HUES6 (cell line): ENCODE results near the gene STAT3.

Source experiments
- H3K27ac ChIP-seq: 2 replicates; pipeline ENCODE4 v1.7.0; 2013; ENCODE audit warnings: low read depth, mild to moderate bottlenecking, low read length, inconsistent platforms
- H3K27me3 ChIP-seq: 2 replicates; pipeline ENCODE4 v1.6.1; 2013; ENCODE audit warnings: low read length; ENCODE audit not compliant: control insufficient read depth, insufficient read depth
- H3K36me3 ChIP-seq: 2 replicates; pipeline ENCODE4 v1.6.1; 2013; ENCODE audit warnings: low read length; ENCODE audit not compliant: control insufficient read depth, insufficient read depth
- H3K4me1 ChIP-seq: 2 replicates; pipeline ENCODE4 v1.6.1; 2013; ENCODE audit warnings: low read length; ENCODE audit not compliant: control insufficient read depth, insufficient read depth
- H3K4me3 ChIP-seq: 2 replicates; pipeline ENCODE4 v1.5.1; 2013; ENCODE audit warnings: low read depth, low read length
- H3K9ac ChIP-seq: one replicate; pipeline ENCODE4 v1.6.1; 2013; ENCODE audit warnings: mild to moderate bottlenecking, low read length
- H3K9me3 ChIP-seq: 2 replicates; pipeline ENCODE4 v1.6.1; 2013; ENCODE audit warnings: low read depth, low read length; ENCODE audit not compliant: control insufficient read depth, insufficient read depth

STAT3 gene

DNA sequence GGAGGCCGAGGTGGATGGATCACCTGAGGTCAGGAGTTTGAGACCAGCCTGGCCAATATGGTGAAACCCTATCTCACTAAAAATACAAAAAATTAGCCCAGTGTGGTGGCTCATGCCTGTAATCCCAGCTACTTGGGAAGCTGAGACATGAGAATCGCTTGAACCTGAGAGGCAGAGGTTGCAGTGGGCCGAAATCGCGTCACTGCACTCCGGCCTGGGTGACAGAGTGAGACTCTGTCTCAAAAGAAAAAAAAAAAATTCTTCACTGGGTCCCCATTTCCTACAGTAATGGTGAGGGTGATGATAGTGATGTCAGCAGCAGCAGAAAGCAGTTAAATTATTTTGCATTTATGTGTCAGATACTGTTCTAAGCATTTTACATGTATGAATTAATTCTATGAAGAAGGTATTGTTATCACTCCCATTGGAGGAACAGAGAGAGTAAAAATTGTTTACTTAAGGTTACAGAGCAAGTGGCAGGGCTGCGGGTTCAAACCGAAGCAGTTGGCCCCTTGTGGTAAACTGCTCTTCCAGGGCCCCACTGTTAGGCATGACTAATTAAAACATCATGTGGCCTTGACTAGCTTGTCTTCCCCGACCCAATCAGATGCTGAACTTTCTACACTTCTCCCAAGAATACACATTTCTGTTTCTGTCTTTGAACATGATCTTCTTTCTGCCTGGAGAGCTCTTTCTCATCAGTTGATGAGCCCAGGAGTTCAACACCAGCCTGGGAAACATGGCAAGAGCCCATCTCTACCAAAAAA is 45.8 kb downstream of the STAT3 start:
- Histone ChIP-seq H3K4me3 (no peak overlapping the region), H3K4me1 (peaks cover 4% of the 10 kb centered on the region), H3K27me3 (no peaks in the 10 kb centered on the region), H3K9ac (no peak overlapping the region), H3K27ac (no peak overlapping the region), H3K36me3 (peaks cover 63% of the 10 kb centered on the region), H3K9me3 (no peaks in the 10 kb centered on the region)

- no peak overlapping the region for H3K9ac ChIP-seq
These were observed 46.7 kb downstream of the STAT3 start for GRCh38 chr17:42341568-42341967.

GRCh38 chr17:42340691-42341127 is 47.5 kb downstream of the STAT3 start:
- Histone ChIP-seq H3K9me3 (no peaks in the 10 kb centered on the region), H3K27ac (no peak overlapping the region; the same call in 1 of the 2 replicates), H3K9ac (no peak overlapping the region), H3K4me1 (no peaks in the 10 kb centered on the region), H3K27me3 (no peaks in the 10 kb centered on the region), H3K36me3 (peaks cover 68% of the 10 kb centered on the region), H3K4me3 (no peak overlapping the region)

More at GRCh38 chr17:42341568-42341967, 46.7 kb downstream of the STAT3 start:
- Histone ChIP-seq H3K4me3 (no peak overlapping the region), H3K27me3 (no peaks in the 10 kb centered on the region), H3K27ac (no peak overlapping the region; the same call in 1 of the 2 replicates), H3K4me1 (peaks cover 2% of the 10 kb centered on the region), H3K9me3 (no peaks in the 10 kb centered on the region), H3K36me3 (peaks cover 68% of the 10 kb centered on the region)

GRCh38 chr17:42339221-42339620 is 49.0 kb downstream of the STAT3 start:
- no peak overlapping the region for H3K9ac ChIP-seq
- peaks cover 71% of the 10 kb centered on the region for H3K36me3 ChIP-seq
- no peaks in the 10 kb centered on the region for H3K9me3 ChIP-seq
- H3K4me1 ChIP-seq: no peaks in the 10 kb centered on the region
- no peaks in the 10 kb centered on the region for H3K27me3 ChIP-seq
- H3K27ac ChIP-seq: no peak overlapping the region
- no peak overlapping the region for H3K4me3 ChIP-seq

- H3K4me1 ChIP-seq: no peaks in the 10 kb centered on the region
- H3K27ac ChIP-seq: no peak overlapping the region
- peaks cover 72% of the 10 kb centered on the region for H3K36me3 ChIP-seq
- H3K27me3 ChIP-seq: no peaks in the 10 kb centered on the region
- H3K9me3 ChIP-seq: no peaks in the 10 kb centered on the region
- H3K9ac ChIP-seq: no peak overlapping the region
- no peak overlapping the region for H3K4me3 ChIP-seq
These were observed 49.7 kb downstream of the STAT3 start for GRCh38 chr17:42338427-42338985.

DNA sequence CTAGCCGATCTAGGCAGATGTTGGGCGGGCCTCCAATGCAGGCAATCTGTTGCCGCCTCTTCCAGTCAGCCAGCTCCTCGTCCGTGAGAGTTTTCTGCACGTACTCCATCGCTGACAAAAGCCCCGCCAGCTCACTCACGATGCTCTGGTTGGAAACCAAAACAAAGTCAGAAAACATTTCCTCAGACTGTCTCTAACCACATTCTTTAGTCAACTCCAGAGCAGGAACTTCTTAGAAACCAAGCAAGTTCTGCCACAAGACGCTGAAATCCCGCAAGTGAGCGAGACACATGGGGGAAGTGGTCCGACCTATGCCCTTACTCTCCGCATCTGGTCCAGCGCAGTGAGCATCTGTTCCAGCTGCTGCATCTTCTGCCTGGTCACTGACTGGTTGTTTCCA is 50.8 kb downstream of the STAT3 start:
- Histone ChIP-seq H3K27ac (no peak overlapping the region), H3K36me3 (peaks cover 76% of the 10 kb centered on the region), H3K27me3 (no peaks in the 10 kb centered on the region), H3K9me3 (no peaks in the 10 kb centered on the region), H3K4me3 (no peak overlapping the region), H3K9ac (no peak overlapping the region), H3K4me1 (no peaks in the 10 kb centered on the region)

- H3K36me3 ChIP-seq: peaks cover 71% of the 10 kb centered on the region
- H3K27me3 ChIP-seq: no peaks in the 10 kb centered on the region
- no peak overlapping the region for H3K9ac ChIP-seq
- peaks cover 4% of the 10 kb centered on the region for H3K4me1 ChIP-seq
- H3K27ac ChIP-seq: no peak overlapping the region
- no peak overlapping the region for H3K4me3 ChIP-seq
- H3K9me3 ChIP-seq: no peaks in the 10 kb centered on the region
These were observed 53.6 kb downstream of the STAT3 start for GRCh38 chr17:42334677-42335076.

GRCh38 chr17:42333053-42333452 is 55.2 kb downstream of the STAT3 start:
- H3K9ac ChIP-seq: no peak overlapping the region
- H3K27ac ChIP-seq: no peak overlapping the region
- H3K36me3 ChIP-seq: peaks cover 63% of the 10 kb centered on the region
- H3K4me1 ChIP-seq: peaks cover 16% of the 10 kb centered on the region
- H3K4me3 ChIP-seq: no peak overlapping the region
- H3K27me3 ChIP-seq: no peaks in the 10 kb centered on the region
- H3K9me3 ChIP-seq: no peaks in the 10 kb centered on the region

GRCh38 chr17:42329025-42329976 is 58.9 kb downstream of the STAT3 start:
- H3K27ac ChIP-seq: peak overlapping the region; percentile 91
- H3K4me3 ChIP-seq: peak overlapping the region; percentile 30
- no peaks in the 10 kb centered on the region for H3K27me3 ChIP-seq
- H3K4me1 ChIP-seq: peaks cover 16% of the 10 kb centered on the region
- peaks cover 59% of the 10 kb centered on the region for H3K36me3 ChIP-seq
- H3K9ac ChIP-seq: peak overlapping the region; percentile 61
- H3K9me3 ChIP-seq: no peaks in the 10 kb centered on the region

DNA sequence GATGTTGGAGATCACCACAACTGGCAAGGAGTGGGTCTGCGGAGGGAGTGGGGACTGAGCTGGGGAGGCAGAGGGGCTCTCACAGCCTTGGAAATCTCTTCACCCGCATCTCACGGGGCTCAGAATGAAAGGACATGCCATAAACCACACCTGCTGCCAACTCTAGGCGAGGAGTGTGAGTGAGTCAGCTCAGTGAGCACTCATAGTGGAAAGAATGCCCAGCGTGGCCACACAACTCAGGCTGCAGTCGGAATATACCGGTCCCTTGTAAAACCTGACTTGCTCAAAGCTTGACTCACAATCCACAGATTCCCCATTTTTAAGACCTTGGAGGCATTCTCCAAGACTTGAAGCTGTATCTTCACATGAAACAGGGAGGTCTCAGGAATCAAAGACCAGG is 63.2 kb downstream of the STAT3 start:
- Histone ChIP-seq H3K27ac (no peak overlapping the region), H3K9me3 (no peaks in the 10 kb centered on the region), H3K4me3 (no peak overlapping the region), H3K9ac (no peak overlapping the region), H3K27me3 (no peaks in the 10 kb centered on the region), H3K4me1 (peaks cover 23% of the 10 kb centered on the region), H3K36me3 (peaks cover 64% of the 10 kb centered on the region)
